H9 (cell line): ENCODE data around the gene CHRM5. TPM values are rescaled to one million over a fixed set of nuclear protein-coding genes. Genes with fewer than 3 reads are reported as not detected.

ENCODE experiments used
- DNase-seq: peaks from one replicate; pipeline ENCODE4 v3.0.0-alpha.2; 2017
- H2AFZ ChIP-seq: one replicate; pipeline ENCODE4 v1.6.1; 2013; ENCODE audit warnings: mild to moderate bottlenecking, low read length, control low read depth, moderate library complexity
- H2AK5ac ChIP-seq: 2 replicates; pipeline ENCODE4 v1.6.1; 2013; ENCODE audit warnings: low read length, control low read depth, mixed read lengths; ENCODE audit not compliant: insufficient read length
- H2BK120ac ChIP-seq: one replicate; pipeline ENCODE4 v1.6.1; 2013; ENCODE audit warnings: low read depth, mild to moderate bottlenecking, low read length, control low read depth, inconsistent platforms; ENCODE audit not compliant: poor library complexity, severe bottlenecking
- H2BK12ac ChIP-seq: 2 replicates; pipeline ENCODE4 v1.6.1; 2013; ENCODE audit warnings: low read length, control low read depth, mixed read lengths, low read depth; ENCODE audit not compliant: insufficient read length
- H2BK15ac ChIP-seq: 2 replicates; pipeline ENCODE4 v1.6.1; 2013; ENCODE audit warnings: low read depth, low read length, control low read depth
- H2BK20ac ChIP-seq: one replicate; pipeline ENCODE4 v1.6.1; 2013; ENCODE audit warnings: low read depth, mild to moderate bottlenecking, low read length, control low read depth, inconsistent platforms; ENCODE audit not compliant: poor library complexity, severe bottlenecking
- H2BK5ac ChIP-seq: 2 replicates; pipeline ENCODE4 v1.6.1; 2013; ENCODE audit warnings: low read length, control low read depth, mixed read lengths; ENCODE audit not compliant: insufficient read length
- H3K14ac ChIP-seq: 2 replicates; pipeline ENCODE4 v1.6.1; 2013; ENCODE audit warnings: low read length, control low read depth; ENCODE audit not compliant: insufficient read depth
- H3K18ac ChIP-seq: 2 replicates; pipeline ENCODE4 v1.6.1; 2013; ENCODE audit warnings: low read depth, mild to moderate bottlenecking, mixed read lengths, low read length, control low read depth; ENCODE audit not compliant: insufficient read length
- H3K23ac ChIP-seq: 2 replicates; pipeline ENCODE4 v1.6.1; 2013; ENCODE audit warnings: low read length, control low read depth, mixed read lengths, low read depth; ENCODE audit not compliant: insufficient read length
- H3K23me2 ChIP-seq: 2 replicates; pipeline ENCODE4 v1.6.1; 2013; ENCODE audit warnings: low read depth, mild to moderate bottlenecking, mixed read lengths, low read length, control low read depth; ENCODE audit not compliant: insufficient read length, poor library complexity, severe bottlenecking
- H3K27ac ChIP-seq: 2 replicates; pipeline ENCODE4 v1.5.1; 2013; ENCODE audit warnings: low read length, control low read depth, mixed read lengths, low read depth; ENCODE audit not compliant: insufficient read length
- H3K27me3 ChIP-seq: 2 replicates; pipeline ENCODE4 v1.6.1; 2013; ENCODE audit warnings: low read length, control low read depth, inconsistent platforms; ENCODE audit not compliant: insufficient read depth
- H3K4ac ChIP-seq: 2 replicates; pipeline ENCODE4 v1.6.1; 2013; ENCODE audit warnings: low read depth, mild to moderate bottlenecking, control low read depth, inconsistent platforms, low read length, moderate library complexity
- H3K4me1 ChIP-seq: 2 replicates; pipeline ENCODE4 v1.6.1; 2013; ENCODE audit warnings: low read length, control low read depth, inconsistent platforms; ENCODE audit not compliant: insufficient read depth
- H3K4me2 ChIP-seq: 2 replicates; pipeline ENCODE4 v1.6.1; 2013; ENCODE audit warnings: low read length, control low read depth, mixed read lengths; ENCODE audit not compliant: insufficient read length, insufficient read depth
- H3K56ac ChIP-seq: 2 replicates; pipeline ENCODE4 v1.6.1; 2013; ENCODE audit warnings: low read depth, mild to moderate bottlenecking, mixed read lengths, low read length, control low read depth; ENCODE audit not compliant: insufficient read length
- H3K79me1 ChIP-seq: 2 replicates; pipeline ENCODE4 v1.6.1; 2013; ENCODE audit warnings: low read depth, mild to moderate bottlenecking, moderate library complexity, low read length, control low read depth, inconsistent platforms; ENCODE audit not compliant: insufficient read depth, poor library complexity, severe bottlenecking
- H3K79me2 ChIP-seq: 2 replicates; pipeline ENCODE4 v1.6.1; 2013; ENCODE audit warnings: low read length, control low read depth, inconsistent platforms; ENCODE audit not compliant: insufficient read depth
- H3K9ac ChIP-seq: 2 replicates; pipeline ENCODE4 v1.6.1; 2013; ENCODE audit warnings: low read length, control low read depth, mixed read lengths; ENCODE audit not compliant: insufficient read length; ENCODE audit errors: extremely low read depth
- H3K9me3 ChIP-seq: one replicate; pipeline ENCODE4 v1.6.1; 2013; ENCODE audit warnings: low read depth, low read length, inconsistent platforms; ENCODE audit not compliant: control insufficient read depth
- H3T11ph ChIP-seq: one replicate; pipeline ENCODE4 v1.6.1; 2013; ENCODE audit warnings: mild to moderate bottlenecking, low read length, control low read depth, inconsistent platforms
- H4K20me1 ChIP-seq: one replicate; pipeline ENCODE4 v1.6.1; 2013; ENCODE audit not compliant: control insufficient read depth, insufficient read length, insufficient read depth
- H4K5ac ChIP-seq: 2 replicates; pipeline ENCODE4 v1.6.1; 2013; ENCODE audit warnings: low read depth, mild to moderate bottlenecking, mixed read lengths, low read length, control low read depth; ENCODE audit not compliant: insufficient read length
- H4K8ac ChIP-seq: replicated peaks from 2 replicates; pipeline ENCODE4 v1.6.1; 2013; ENCODE audit warnings: low read length, control low read depth, mixed read lengths, low read depth; ENCODE audit not compliant: insufficient read length
- H4K91ac ChIP-seq: 2 replicates; pipeline ENCODE4 v1.6.1; 2013; ENCODE audit warnings: low read depth, mild to moderate bottlenecking, moderate library complexity, mixed read lengths, low read length, control low read depth; ENCODE audit not compliant: insufficient read length
- H3K27ac Mint-ChIP-seq, 3 experiments: 2 replicates in 2 of 3; 3 replicates in 1 of 3; pipeline ENCODE4 v1.8.0; 2020 to 2021; ENCODE audit warnings: mixed read lengths in 3 of 3, mild to moderate bottlenecking in 1 of 3, moderate library complexity in 1 of 3
- H3K27me3 Mint-ChIP-seq: 2 replicates; pipeline ENCODE4 v1.8.0; 2021; ENCODE audit warnings: low read depth, mild to moderate bottlenecking, moderate library complexity, mixed read lengths
- H3K36me3 Mint-ChIP-seq, 3 experiments: 2 replicates in 2 of 3; 3 replicates in 1 of 3; pipeline ENCODE4 v1.8.0; 2020 to 2021; ENCODE audit warnings: low read depth in 3 of 3, mixed read lengths in 3 of 3; ENCODE audit not compliant: insufficient read depth in 1 of 3
- H3K4me1 Mint-ChIP-seq, 2 experiments: 2 replicates each; pipeline ENCODE4 v1.8.0; 2020; ENCODE audit warnings: mixed read lengths in 2 of 2
- H3K4me3 Mint-ChIP-seq, 2 experiments: 2 replicates in 1 of 2; 3 replicates in 1 of 2; pipeline ENCODE4 v1.8.0; 2020 to 2021; ENCODE audit warnings: mild to moderate bottlenecking in 2 of 2, mixed read lengths in 2 of 2, moderate library complexity in 1 of 2
- H3K9me3 Mint-ChIP-seq, 2 experiments: 2 replicates in 1 of 2; 3 replicates in 1 of 2; pipeline ENCODE4 v1.8.0; 2020; ENCODE audit warnings: mild to moderate bottlenecking in 2 of 2, mixed read lengths in 2 of 2, moderate library complexity in 1 of 2
- CTCF ChIP-seq: fragments of 200-600 bp; sonication (generic); conservative IDR thresholded peaks from 3 replicates; pipeline ENCODE4 v1.8.0; 2021; ENCODE audit warnings: antibody characterized with exemption, mild to moderate bottlenecking
- WGBS: extraction: QIAGEN DNeasy Blood & Tissue Kit; methylation state at CpG from one replicate; pipeline ENCODE4 v1.1.7; 2013; ENCODE audit warnings: missing lambda C conversion rate, low lambda C conversion rate, mixed read lengths; ENCODE audit not compliant: insufficient read length; ENCODE audit errors: extremely low coverage; 5-methylcytosine and 5-hydroxymethylcytosine counted together
- total RNA-seq: library from RNA; stranded (reverse); gene quantifications from 2 replicates; pipeline ENCODE4 v1.2.1, GENCODE V29; 2021

Gene CHRM5
- total RNA-seq, 1 experiment from 2014 or later, result not detected

DNA sequence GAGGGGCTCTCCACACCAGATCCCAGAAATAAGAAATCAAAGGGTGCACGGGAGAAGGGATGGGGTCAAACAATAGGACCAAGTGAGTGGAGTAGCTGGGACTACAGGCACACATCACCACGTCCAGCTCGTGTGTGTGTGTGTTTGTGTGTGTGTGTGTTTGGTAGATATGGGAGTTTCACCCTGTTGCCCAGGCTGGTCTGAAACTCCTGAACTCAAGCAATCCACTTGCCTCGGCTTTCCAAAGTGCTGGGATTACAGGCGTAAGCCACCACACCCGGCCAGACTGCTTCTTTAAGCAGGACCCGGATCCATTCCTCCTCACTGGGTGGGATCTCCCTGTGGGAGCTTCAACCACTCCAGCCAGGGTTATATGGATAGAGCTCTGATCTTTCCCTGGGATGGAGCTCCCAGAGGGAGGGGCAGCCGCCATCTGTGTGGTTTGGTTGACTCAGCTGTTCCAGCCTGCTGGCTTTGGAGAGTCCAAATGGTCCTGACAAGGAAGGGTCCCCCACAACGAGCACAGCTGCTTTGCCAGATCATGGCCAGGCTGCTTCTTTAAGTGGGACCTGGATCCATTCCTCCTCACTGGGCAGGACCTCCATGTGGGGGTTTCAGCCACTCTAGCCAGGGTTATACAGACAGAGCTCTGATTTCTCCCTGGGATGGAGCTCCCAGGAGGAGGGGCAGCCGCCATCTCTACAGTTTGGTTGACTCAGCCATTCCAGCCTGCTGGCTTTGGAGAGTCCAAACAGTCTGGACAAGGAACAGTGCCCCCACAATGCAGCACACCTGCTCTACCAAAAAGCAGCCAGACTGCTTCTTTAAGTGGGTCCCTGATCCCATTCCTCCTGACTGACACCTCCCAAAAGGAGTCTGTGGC is 79.8 kb downstream of the CHRM5 start:
- H2BK20ac ChIP-seq, result no peak overlapping the region
- Mint-ChIP-seq H3K4me3 (no peak overlapping the region), H3K36me3 (peaks cover 0 to 14% (median 9%) of the 10 kb centered on the region in 3 experiments; a peak in 5 of 7 replicates), H3K27ac (no peak overlapping the region), H3K9me3 (peaks cover 23 to 27% of the 10 kb centered on the region in 2 experiments), H3K27me3 (peaks cover 7% of the 10 kb centered on the region; the same call in 1 of the 2 replicates), H3K4me1 (no peaks in the 10 kb centered on the region)
- DNase-seq, result no peak
- H3K27ac ChIP-seq, result no peak overlapping the region
- H3K79me1 ChIP-seq, result no peaks in the 10 kb centered on the region
- no peak overlapping the region for H4K8ac ChIP-seq
- no peak overlapping the region for H2BK15ac ChIP-seq
- no peaks in the 10 kb centered on the region for H3K79me2 ChIP-seq
- H4K91ac ChIP-seq, result no peak overlapping the region
- H3K4ac ChIP-seq, result no peak overlapping the region
- no peak overlapping the region for H3K4me2 ChIP-seq
- H3K9me3 ChIP-seq, result no peaks in the 10 kb centered on the region
- no peak overlapping the region for H2AFZ ChIP-seq
- H3K27me3 ChIP-seq, result no peaks in the 10 kb centered on the region
- H3K56ac ChIP-seq, result no peak overlapping the region
- no peak overlapping the region for H3T11ph ChIP-seq
- no peak overlapping the region for H2BK120ac ChIP-seq
- no peaks in the 10 kb centered on the region for H3K23me2 ChIP-seq
- no peaks in the 10 kb centered on the region for H4K20me1 ChIP-seq
- H4K5ac ChIP-seq, result no peak overlapping the region
- H3K9ac ChIP-seq, result no peak overlapping the region
- H2BK5ac ChIP-seq, result no peak overlapping the region
- no peak overlapping the region for H2AK5ac ChIP-seq
- no peak overlapping the region for H3K23ac ChIP-seq
- TF ChIP-seq CTCF, result no peak
- no peak overlapping the region; the same call in 1 of the 2 replicates for H3K14ac ChIP-seq
- WGBS, result no CpG with 5 or more reads among the region's 10 CpGs
- H3K4me1 ChIP-seq, result no peaks in the 10 kb centered on the region; the same call in 1 of the 2 replicates
- no peak overlapping the region for H2BK12ac ChIP-seq
- H3K18ac ChIP-seq, result no peak overlapping the region
